Left renal pelvis (tissue), 4 donors: ENCODE measurements around the gene BEX5. TPM values are rescaled to one million over a fixed set of nuclear protein-coding genes. Genes with fewer than 3 reads are reported as not detected.
"Not testable (repeated sequence)": the region's sequence is repeated elsewhere in the genome, so short reads cannot be mapped to it uniquely, and the experiment has no call there.

Experiments
- DNase-seq, 4 donors: peaks; one replicate each; pipeline ENCODE4 v3.0.0-alpha.2; 2013; ENCODE audit warnings: low read depth in 4 of 4, low spot score in 3 of 4
- polyA plus RNA-seq, 4 donors: library from polyadenylated mRNA; unstranded; fragments of 120-200 nt; gene quantifications; one replicate each; pipeline ENCODE4 v1.2.1, GENCODE V29; 2013; ENCODE audit not compliant: insufficient read length in 4 of 4

BEX5 gene
- polyA plus RNA-seq: 10 to 100 TPM in 2 of 4 donors, 1 to 10 TPM in 2; 1.6 to 14.8 (median 11.5) TPM

GRCh38 chrX:102155806-102156179 is at the start of gene BEX5:
BEX5 (minus strand) TSS chrX:102155977; CDS start chrX:102154265, 1,712 bp downstream.
- DNase-seq: peak in 3 of 4 donors; percentile 36 to 54 (median 39)

- no peak for DNase-seq
Observed at GRCh38 chrX:102185967-102186720, 30.4 kb upstream of the BEX5 start.

- DNase-seq: no peak
Observed at GRCh38 chrX:102154900-102155805, 624 bp downstream of the BEX5 start.

- DNase-seq: no peak
Observed at GRCh38 chrX:102154218-102154860, 1.4 kb downstream of the BEX5 start.

- not testable (repeated sequence) for DNase-seq
Observed at GRCh38 chrX:102142274-102142673, 13.5 kb downstream of the BEX5 start, which contains the start of gene TCEAL6. TCEAL6 (minus strand) TSS chrX:102142481.

- DNase-seq: not testable (repeated sequence)
Observed at GRCh38 chrX:102141631-102142030, 14.1 kb downstream of the BEX5 start.

- DNase-seq: not testable (repeated sequence)
Observed at GRCh38 chrX:102140876-102141275, 14.9 kb downstream of the BEX5 start.

- no peak for DNase-seq
Observed at GRCh38 chrX:102138064-102138463, 17.7 kb downstream of the BEX5 start.

GRCh38 chrX:102129473-102129872 is 26.3 kb downstream of the BEX5 start:
- DNase-seq: no peak

- DNase-seq: no peak
Observed at GRCh38 chrX:102126863-102127262, 28.9 kb downstream of the BEX5 start.

GRCh38 chrX:102126080-102126818 is 29.5 kb downstream of the BEX5 start:
- not testable (repeated sequence) for DNase-seq

GRCh38 chrX:102125436-102125835 is 30.3 kb downstream of the BEX5 start, which contains the start of gene TCEAL2:
TCEAL2 (plus strand) TSS chrX:102125679; CDS start chrX:102126831, 1,152 bp downstream.
- peak in 1 of 4 donors; percentile 4 for DNase-seq

- not testable (repeated sequence) for DNase-seq
Observed at GRCh38 chrX:102125014-102125413, 30.8 kb downstream of the BEX5 start.

GRCh38 chrX:102115748-102116147 is 40.0 kb downstream of the BEX5 start:
- DNase-seq: no peak

GRCh38 chrX:102113367-102113766 is 42.4 kb downstream of the BEX5 start:
- no peak for DNase-seq

Other genes with a start within 250 kb of the BEX5 start
- gene ZMAT1, start 223.9 kb downstream of the BEX5 start, polyA plus RNA-seq: 10 to 100 TPM; 11.1 to 41.3 (median 29.8) TPM
- 10 to 100 TPM in 3 of 4 donors, 1 to 10 TPM in 1; 7.9 to 26.3 (median 24.1) TPM for gene TCEAL2, start 30.3 kb downstream of the BEX5 start, polyA plus RNA-seq
- gene TCEAL6, start 13.5 kb downstream of the BEX5 start, polyA plus RNA-seq: under 1 TPM; 0.12 to 0.29 (median 0.18) TPM
- not detected for gene TCP11X1, start 59.3 kb upstream of the BEX5 start, polyA plus RNA-seq
- gene NXF2, start 91.2 kb upstream of the BEX5 start, polyA plus RNA-seq: under 1 TPM in 3 of 4 donors, not detected in 1; 0.10 to 0.34 (median 0.14) TPM